ENCODE measurements around the gene MYMK.

The MYMK gene

GRCh38 chr9:133560311-133560710, 35.6 kb upstream of the MYMK start:
- DNase-seq = no peak
- intact Hi-C loops (cut with DNase I) = no loop called here

GRCh38 chr9:133558191-133559126, 33.7 kb upstream of the MYMK start:
- intact Hi-C loops (cut with DNase I) = no loop called here
- DNase-seq = peak in 41 of 42 donors; percentile 24 to 92 (median 69)

DNA sequence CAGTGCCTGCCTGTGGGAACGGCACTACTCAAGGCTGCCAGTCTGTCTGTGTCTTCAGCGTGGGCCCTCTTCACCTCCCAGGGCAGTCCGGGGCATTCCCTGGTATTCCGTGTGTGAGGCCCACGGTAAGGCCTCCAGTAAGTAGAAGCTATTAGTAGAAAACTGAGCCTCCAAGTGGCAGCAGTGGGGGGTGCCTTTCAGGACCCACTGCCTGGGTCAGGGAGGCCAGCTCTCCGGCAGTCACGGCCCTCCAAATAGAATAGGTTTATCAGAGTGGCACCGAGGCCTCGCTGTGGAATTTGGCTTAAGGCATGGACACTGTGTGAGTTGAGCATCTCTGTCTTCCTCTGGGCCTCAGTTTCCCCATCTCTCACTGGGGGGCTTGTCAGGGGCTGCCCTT, 32.8 kb upstream of the MYMK start:
- DNase-seq = no peak
- intact Hi-C loops (cut with DNase I) = no loop called here

DNA sequence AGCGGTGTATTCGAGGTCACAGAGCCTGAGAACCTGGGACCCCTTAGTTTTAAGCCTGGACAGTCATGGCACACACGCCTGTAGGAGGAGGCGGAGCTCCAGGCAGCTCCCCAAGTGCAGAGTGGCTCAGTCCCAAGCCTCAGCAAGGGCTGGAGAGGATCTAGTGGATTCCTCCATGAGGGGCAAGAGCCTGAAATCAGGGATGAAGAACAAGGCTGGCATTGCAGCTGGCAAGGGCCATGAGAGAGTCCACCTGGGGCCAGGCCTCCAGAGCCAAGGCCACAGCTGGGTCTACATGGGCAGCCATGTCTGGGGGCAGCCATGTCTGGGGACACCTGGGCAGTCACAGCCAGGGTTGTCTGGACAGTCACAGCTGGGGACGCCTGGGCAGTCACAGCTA, 31.6 kb upstream of the MYMK start:
- intact Hi-C loops (cut with DNase I) = no loop called here
- no peak for DNase-seq

DNA sequence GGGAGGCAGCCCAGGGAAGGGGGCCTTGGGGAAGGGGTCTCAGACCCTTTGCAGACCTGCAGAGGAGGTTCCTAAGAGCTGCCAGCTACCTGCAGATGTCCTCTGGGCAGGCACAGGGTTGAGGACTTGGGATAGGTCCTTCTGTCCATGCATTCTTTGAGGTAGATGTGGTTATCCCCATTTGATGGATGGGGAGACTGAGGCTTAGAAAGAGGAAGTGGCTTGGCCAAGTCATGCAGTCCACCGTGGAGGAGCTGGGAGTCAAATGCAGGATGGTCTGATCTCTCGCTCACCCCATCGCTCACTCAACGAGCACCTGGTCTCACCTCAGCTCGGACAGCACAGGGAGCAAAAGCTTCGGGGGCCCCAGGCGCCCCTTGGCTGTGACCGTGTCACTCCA, 30.0 kb upstream of the MYMK start:
- no peak for DNase-seq
- intact Hi-C loops (cut with DNase I) = no loop called here

DNA sequence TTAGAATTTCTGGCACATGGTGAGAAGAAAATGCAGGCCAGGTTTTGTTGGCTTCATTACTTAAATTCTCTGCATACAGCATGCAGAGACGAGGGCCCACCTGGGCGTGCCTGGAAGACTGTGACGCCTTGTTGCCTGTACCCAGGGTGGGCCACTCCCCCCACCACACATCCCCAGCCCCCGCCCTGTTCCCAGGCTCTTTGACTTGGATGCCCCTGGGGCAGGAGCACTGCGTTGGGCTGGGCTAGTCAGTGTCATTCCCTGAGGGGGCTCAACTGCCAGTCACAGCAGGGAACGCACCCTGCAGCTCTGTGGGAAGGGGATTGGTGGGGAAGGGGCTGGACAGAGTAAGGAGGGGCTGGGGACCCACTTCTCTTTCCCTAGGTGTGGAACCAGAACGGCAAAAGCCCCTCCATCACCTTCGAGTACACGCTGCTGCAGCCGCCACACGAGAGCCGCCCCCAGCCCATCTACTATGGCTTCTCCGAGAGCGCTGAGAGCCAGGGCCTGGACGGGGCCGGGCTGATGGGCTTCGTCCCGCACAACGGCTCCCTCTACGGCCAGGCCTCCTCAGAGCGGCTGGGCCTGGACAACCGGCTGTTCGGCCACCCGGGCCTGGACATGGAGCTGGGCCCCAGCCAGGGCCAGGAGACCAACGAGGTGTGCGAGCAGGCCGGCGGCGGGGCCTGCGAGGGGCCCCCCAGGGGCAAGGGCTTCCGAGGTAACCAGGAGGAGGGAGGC, 29.4 kb upstream of the MYMK start:
- DNase-seq = no peak
- intact Hi-C loops (cut with DNase I) = no loop called here

DNA sequence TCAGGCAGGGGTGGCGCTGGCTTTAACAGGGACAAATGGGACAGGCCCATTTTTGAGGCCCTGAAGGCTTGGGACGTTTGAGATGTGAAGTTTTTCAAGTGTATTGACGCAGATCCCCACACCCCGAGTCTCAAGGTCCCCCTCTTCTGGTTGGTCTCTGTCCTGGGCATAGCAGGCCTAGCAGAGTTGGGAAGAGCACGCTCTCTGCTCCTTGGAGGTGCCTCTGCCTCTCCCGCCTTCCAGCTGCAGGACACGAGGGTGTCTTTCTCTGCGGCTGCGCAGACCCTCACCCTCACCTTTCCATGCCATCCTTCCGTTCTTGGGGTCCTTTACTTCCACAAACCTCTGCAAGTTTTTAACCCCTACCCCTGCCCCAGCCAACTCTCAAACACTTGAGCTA, 28.4 kb upstream of the MYMK start:
- intact Hi-C loops (cut with DNase I) = no loop called here
- DNase-seq = no peak

DNA sequence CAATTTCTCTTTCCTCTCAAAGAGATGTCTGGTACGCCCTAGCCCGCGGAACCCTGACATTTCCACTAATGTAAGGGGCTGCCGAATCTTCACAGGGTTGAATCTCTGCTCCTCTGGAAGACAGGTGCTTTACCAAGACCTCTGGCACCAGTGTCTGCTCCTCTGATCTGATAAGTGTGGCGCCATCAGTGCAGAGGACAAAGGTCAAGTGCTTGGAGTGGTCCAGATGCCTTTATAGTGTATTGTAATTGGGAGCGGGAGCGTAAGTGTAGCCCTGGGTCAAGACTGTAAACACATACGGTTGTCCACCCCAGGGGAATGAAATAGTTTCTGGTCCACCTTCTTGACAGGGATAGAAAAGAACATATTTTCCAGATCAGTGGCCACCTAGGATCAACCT, 27.5 kb upstream of the MYMK start:
- no peak for DNase-seq
- intact Hi-C loops (cut with DNase I) = no loop called here

DNA sequence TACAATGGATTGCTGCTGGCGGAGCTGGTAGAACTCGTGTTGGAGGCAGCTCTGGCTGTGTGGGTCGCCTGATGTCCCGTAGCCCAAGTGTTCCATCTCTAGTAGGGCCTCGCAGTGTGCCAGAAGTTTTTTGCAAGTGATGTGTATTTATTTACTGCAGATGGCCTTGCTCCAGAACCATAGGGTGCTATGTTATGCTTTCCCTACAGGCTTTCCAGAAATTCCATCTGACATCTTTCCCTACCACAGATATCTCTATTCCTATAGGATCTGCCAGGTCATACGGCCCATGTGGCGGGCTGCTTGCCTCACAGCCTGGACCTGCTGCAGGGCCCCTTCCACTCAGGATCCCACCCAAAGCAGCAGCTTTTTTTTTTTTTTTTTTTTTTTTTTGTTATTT, 26.7 kb upstream of the MYMK start:
- no peak for DNase-seq
- intact Hi-C loops (cut with DNase I) = no loop called here

DNA sequence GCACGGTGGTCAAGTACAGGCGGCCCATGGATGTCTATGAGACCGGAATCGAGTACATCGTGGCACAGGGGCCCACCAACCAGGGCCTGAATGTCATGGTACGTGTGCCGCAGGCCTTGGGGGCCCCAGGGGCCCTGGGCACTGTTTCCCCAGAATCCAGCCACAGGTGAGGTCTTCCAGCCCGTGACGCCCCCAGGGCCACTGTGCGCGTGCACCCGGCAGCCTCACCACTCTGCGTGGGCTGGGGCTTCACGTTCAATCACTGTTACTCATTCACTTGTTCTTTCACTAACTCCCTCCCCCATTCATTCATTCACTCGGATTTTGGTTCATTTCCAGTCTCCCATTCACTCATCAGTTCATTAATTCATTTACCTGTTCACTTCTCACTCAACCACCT, 22.4 kb upstream of the MYMK start:
- no peak for DNase-seq
- intact Hi-C loops (cut with DNase I) = no loop called here

DNA sequence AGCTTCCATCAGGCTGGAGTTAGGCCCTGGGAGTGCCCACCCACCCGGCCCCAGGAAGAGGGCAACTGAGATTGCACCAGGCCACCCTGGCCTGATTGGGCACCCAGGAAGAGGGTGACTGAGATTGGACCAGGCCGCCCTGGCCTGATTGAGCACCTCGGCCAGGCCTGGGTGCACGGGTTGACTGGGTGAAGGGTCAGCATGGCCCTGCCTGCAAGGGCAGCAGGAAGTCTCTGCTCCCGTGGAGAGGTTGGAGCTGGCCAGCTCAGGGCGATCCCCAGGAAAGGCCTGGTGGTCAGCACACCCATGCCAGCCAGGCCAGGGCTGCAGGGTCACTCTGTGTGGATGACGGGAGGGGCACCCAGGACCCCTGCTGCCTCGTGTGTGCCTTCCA, 21.5 kb upstream of the MYMK start:
- no peak for DNase-seq
- intact Hi-C loops (cut with DNase I) = no loop called here

GRCh38 chr9:133545494-133546286, 20.9 kb upstream of the MYMK start:
- no peak for DNase-seq
- intact Hi-C loops (cut with DNase I) = no loop called here

GRCh38 chr9:133543772-133544467, 19.2 kb upstream of the MYMK start:
- DNase-seq = no peak
- intact Hi-C loops (cut with DNase I) = no loop called here

GRCh38 chr9:133542002-133542401, 17.2 kb upstream of the MYMK start:
- no peak for DNase-seq
- intact Hi-C loops (cut with DNase I) = no loop called here

- intact Hi-C loops (cut with DNase I) = no loop called here
- no peak for DNase-seq
Observed at GRCh38 chr9:133540698-133541025, 15.9 kb upstream of the MYMK start.

- intact Hi-C loops (cut with DNase I) = no loop called here
- DNase-seq = peak in 4 of 42 donors; percentile 9 to 43 (median 23)
Observed at GRCh38 chr9:133539991-133540697, 15.4 kb upstream of the MYMK start.

GRCh38 chr9:133538851-133539833, 14.4 kb upstream of the MYMK start:
- intact Hi-C loops (cut with DNase I) = no loop called here
- peak in 35 of 42 donors; percentile 22 to 76 (median 58) for DNase-seq

Measured in head of caudate nucleus (tissue), 42 donors.